Measurements from ENCODE around the gene MAP2K7. TPM values are rescaled to one million over a fixed set of nuclear protein-coding genes. Genes with fewer than 3 reads are reported as not detected.
"Not testable (repeated sequence)": the region's sequence is repeated elsewhere in the genome, so short reads cannot be mapped to it uniquely, and the experiment has no call there.

MAP2K7 gene
- total RNA-seq, 1 experiment from 2014 or later: 13.0 TPM

- DNase-seq (ENCODE audit: low read depth): no peak
These were observed 3.4 kb downstream of the MAP2K7 start for GRCh38 chr19:7907122-7907521.

GRCh38 chr19:7907544-7907943 is 3.9 kb downstream of the MAP2K7 start:
- no peak for DNase-seq (ENCODE audit: low read depth)

GRCh38 chr19:7908078-7908699 is 4.5 kb downstream of the MAP2K7 start:
- DNase-seq (ENCODE audit: low read depth): no peak

GRCh38 chr19:7908742-7909461 is 5.2 kb downstream of the MAP2K7 start:
- DNase-seq (ENCODE audit: low read depth): no peak

- DNase-seq (ENCODE audit: low read depth): no peak
These were observed 5.9 kb downstream of the MAP2K7 start for GRCh38 chr19:7909471-7910067.

- DNase-seq (ENCODE audit: low read depth): no peak
These were observed 6.9 kb downstream of the MAP2K7 start for GRCh38 chr19:7910321-7911161.

GRCh38 chr19:7911508-7912143 is 7.9 kb downstream of the MAP2K7 start:
- no peak for DNase-seq (ENCODE audit: low read depth)

GRCh38 chr19:7912144-7912696 is 8.5 kb downstream of the MAP2K7 start:
- DNase-seq (ENCODE audit: low read depth): no peak

- DNase-seq (ENCODE audit: low read depth): no peak
These were observed 9.3 kb downstream of the MAP2K7 start for GRCh38 chr19:7912697-7913564.

- no peak for DNase-seq (ENCODE audit: low read depth)
These were observed 10.0 kb downstream of the MAP2K7 start for GRCh38 chr19:7913652-7914051.

- no peak for DNase-seq (ENCODE audit: low read depth)
These were observed 10.4 kb downstream of the MAP2K7 start for GRCh38 chr19:7914099-7914498.

GRCh38 chr19:7914598-7915045 is 10.9 kb downstream of the MAP2K7 start, which contains the start of gene TGFBR3L:
Gene TGFBR3L, plus strand, starts transcription at chr19:7914830.
- DNase-seq (ENCODE audit: low read depth): no peak

- DNase-seq (ENCODE audit: low read depth): no peak
These were observed 11.8 kb downstream of the MAP2K7 start for GRCh38 chr19:7915250-7916102.

GRCh38 chr19:7916103-7916954 is 12.7 kb downstream of the MAP2K7 start:
- DNase-seq (ENCODE audit: low read depth): peak; percentile 22

GRCh38 chr19:7916955-7917266 is 13.2 kb downstream of the MAP2K7 start:
- DNase-seq (ENCODE audit: low read depth): no peak

GRCh38 chr19:7917267-7918061 is 13.8 kb downstream of the MAP2K7 start:
- DNase-seq (ENCODE audit: low read depth): peak; percentile 29

- DNase-seq (ENCODE audit: low read depth): not testable (repeated sequence)
These were observed 14.5 kb downstream of the MAP2K7 start for GRCh38 chr19:7918062-7918614.
